ENCODE results near the gene NOS3. TPM values are rescaled to one million over a fixed set of nuclear protein-coding genes. Genes with fewer than 3 reads are reported as not detected.

The NOS3 gene
- polyA plus RNA-seq, 4 donors, result 9.5 to 15.3 (median 12.9) TPM

Other genes with a start within 250 kb of the NOS3 start
- 100 to 1,000 TPM in 1 of 4 donors, 10 to 100 TPM in 3; 68.3 to 103 (median 85.6) TPM for gene TMEM176B, start 190.7 kb upstream of the NOS3 start, polyA plus RNA-seq (ENCODE audit: insufficient read length in 4 of 4)
- gene TMEM176A, start 190.2 kb upstream of the NOS3 start, polyA plus RNA-seq (ENCODE audit: insufficient read length in 4 of 4), result 100 to 1,000 TPM in 2 of 4 donors, 10 to 100 TPM in 2; 74.3 to 122 (median 96.8) TPM
- gene AOC1, start 138.5 kb upstream of the NOS3 start, polyA plus RNA-seq (ENCODE audit: insufficient read length in 4 of 4), result 100 to 1,000 TPM in 1 of 4 donors, 10 to 100 TPM in 3; 23.9 to 102 (median 75.6) TPM
- 10 to 100 TPM; 15.4 to 23.2 (median 20.1) TPM for gene KCNH2, start 12.7 kb upstream of the NOS3 start, polyA plus RNA-seq (ENCODE audit: insufficient read length in 4 of 4)
- 1 to 10 TPM; 2.0 to 3.3 (median 2.5) TPM for gene ATG9B, start 33.5 kb downstream of the NOS3 start, polyA plus RNA-seq (ENCODE audit: insufficient read length in 4 of 4)
- 10 to 100 TPM; 15.5 to 34.4 (median 27.2) TPM for gene ABCB8, start 37.4 kb downstream of the NOS3 start, polyA plus RNA-seq (ENCODE audit: insufficient read length in 4 of 4)
- gene ASIC3, start 57.5 kb downstream of the NOS3 start, polyA plus RNA-seq (ENCODE audit: insufficient read length in 4 of 4), result 1 to 10 TPM in 3 of 4 donors, under 1 TPM in 1; 0.83 to 3.8 (median 2.5) TPM
- gene CDK5, start 66.9 kb downstream of the NOS3 start, polyA plus RNA-seq (ENCODE audit: insufficient read length in 4 of 4), result 10 to 100 TPM; 16.9 to 20.4 (median 18.7) TPM
- gene SLC4A2, start 68.6 kb downstream of the NOS3 start, polyA plus RNA-seq (ENCODE audit: insufficient read length in 4 of 4), result 100 to 1,000 TPM in 3 of 4 donors, 10 to 100 TPM in 1; 68.0 to 137 (median 103) TPM
- 10 to 100 TPM; 45.1 to 83.4 (median 69.9) TPM for gene FASTK, start 89.8 kb downstream of the NOS3 start, polyA plus RNA-seq (ENCODE audit: insufficient read length in 4 of 4)
- gene TMUB1, start 92.5 kb downstream of the NOS3 start, polyA plus RNA-seq (ENCODE audit: insufficient read length in 4 of 4), result 10 to 100 TPM; 19.2 to 42.8 (median 37.4) TPM
- gene AGAP3, start 95.5 kb downstream of the NOS3 start, polyA plus RNA-seq (ENCODE audit: insufficient read length in 4 of 4), result 10 to 100 TPM; 54.8 to 92.1 (median 68.4) TPM
- gene GBX1, start 176.7 kb downstream of the NOS3 start, polyA plus RNA-seq (ENCODE audit: insufficient read length in 4 of 4), result under 1 TPM in 3 of 4 donors, not detected in 1; 0.17 to 0.33 (median 0.22) TPM
- gene ASB10, start 196.2 kb downstream of the NOS3 start, polyA plus RNA-seq (ENCODE audit: insufficient read length in 4 of 4), result under 1 TPM in 1 of 4 donors, not detected in 3; 0.12 TPM
- not detected for gene H2BK1, start 219.5 kb downstream of the NOS3 start, polyA plus RNA-seq (ENCODE audit: insufficient read length in 4 of 4)
- 10 to 100 TPM; 25.1 to 28.4 (median 26.6) TPM for gene ABCF2, start 236.2 kb downstream of the NOS3 start, polyA plus RNA-seq (ENCODE audit: insufficient read length in 4 of 4)
- gene CHPF2, start 241.5 kb downstream of the NOS3 start, polyA plus RNA-seq (ENCODE audit: insufficient read length in 4 of 4), result 10 to 100 TPM; 22.2 to 29.9 (median 26.8) TPM

Measured in left renal cortex interstitium (tissue), 4 donors.